Epithelial cell of proximal tubule (primary cell): ENCODE data around the gene ESPNL. TPM values are rescaled to one million over a fixed set of nuclear protein-coding genes. Genes with fewer than 3 reads are reported as not detected.

Experiments
- DNase-seq: peaks from one replicate; pipeline ENCODE4 v3.0.0-alpha.2; 2011; ENCODE audit warnings: low read depth
- H3K4me3 ChIP-seq: 2 replicates; pipeline ENCODE4 v1.5.1; 2011; ENCODE audit warnings: low read depth, mild to moderate bottlenecking, low read length
- total RNA-seq: library from RNA; depleted of rRNA; stranded (reverse); fragments of >200 nt; gene quantifications from 2 replicates; pipeline ENCODE4 v1.2.3, GENCODE V29; 2015
- TF ChIP-seq, protein P1 (sequence below): conservative IDR thresholded peaks from 2 replicates; pipeline ENCODE4 v1.5.1; 2012; ENCODE audit warnings: low read depth, mild to moderate bottlenecking, low read length

The ESPNL gene
- total RNA-seq, 1 donor from 2014 or later, result 2.7 TPM

DNA sequence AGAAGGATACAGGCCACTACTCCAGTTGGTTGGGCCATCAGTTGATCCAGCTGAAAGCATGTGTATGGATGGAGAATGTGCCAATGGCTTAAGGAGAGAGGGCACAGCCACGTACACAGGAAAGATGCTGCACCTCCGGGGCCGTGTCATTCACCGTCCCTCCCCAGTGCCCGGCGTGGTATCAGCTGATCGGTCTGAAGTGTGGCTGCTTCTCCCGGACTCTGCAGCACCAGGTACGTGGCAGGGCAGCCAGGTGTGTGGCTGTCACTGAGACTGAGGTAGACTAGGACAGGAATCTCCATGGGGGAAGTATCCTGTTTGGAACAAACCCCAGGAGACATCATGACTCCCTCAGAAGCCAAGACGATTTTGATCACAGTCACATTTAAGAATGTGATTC is 54.4 kb downstream of the ESPNL start:
- H3K4me3 ChIP-seq, result no peak overlapping the region
- no peak for DNase-seq
- TF ChIP-seq, protein P1, sequence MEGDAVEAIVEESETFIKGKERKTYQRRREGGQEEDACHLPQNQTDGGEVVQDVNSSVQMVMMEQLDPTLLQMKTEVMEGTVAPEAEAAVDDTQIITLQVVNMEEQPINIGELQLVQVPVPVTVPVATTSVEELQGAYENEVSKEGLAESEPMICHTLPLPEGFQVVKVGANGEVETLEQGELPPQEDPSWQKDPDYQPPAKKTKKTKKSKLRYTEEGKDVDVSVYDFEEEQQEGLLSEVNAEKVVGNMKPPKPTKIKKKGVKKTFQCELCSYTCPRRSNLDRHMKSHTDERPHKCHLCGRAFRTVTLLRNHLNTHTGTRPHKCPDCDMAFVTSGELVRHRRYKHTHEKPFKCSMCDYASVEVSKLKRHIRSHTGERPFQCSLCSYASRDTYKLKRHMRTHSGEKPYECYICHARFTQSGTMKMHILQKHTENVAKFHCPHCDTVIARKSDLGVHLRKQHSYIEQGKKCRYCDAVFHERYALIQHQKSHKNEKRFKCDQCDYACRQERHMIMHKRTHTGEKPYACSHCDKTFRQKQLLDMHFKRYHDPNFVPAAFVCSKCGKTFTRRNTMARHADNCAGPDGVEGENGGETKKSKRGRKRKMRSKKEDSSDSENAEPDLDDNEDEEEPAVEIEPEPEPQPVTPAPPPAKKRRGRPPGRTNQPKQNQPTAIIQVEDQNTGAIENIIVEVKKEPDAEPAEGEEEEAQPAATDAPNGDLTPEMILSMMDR, result no peak

DNA sequence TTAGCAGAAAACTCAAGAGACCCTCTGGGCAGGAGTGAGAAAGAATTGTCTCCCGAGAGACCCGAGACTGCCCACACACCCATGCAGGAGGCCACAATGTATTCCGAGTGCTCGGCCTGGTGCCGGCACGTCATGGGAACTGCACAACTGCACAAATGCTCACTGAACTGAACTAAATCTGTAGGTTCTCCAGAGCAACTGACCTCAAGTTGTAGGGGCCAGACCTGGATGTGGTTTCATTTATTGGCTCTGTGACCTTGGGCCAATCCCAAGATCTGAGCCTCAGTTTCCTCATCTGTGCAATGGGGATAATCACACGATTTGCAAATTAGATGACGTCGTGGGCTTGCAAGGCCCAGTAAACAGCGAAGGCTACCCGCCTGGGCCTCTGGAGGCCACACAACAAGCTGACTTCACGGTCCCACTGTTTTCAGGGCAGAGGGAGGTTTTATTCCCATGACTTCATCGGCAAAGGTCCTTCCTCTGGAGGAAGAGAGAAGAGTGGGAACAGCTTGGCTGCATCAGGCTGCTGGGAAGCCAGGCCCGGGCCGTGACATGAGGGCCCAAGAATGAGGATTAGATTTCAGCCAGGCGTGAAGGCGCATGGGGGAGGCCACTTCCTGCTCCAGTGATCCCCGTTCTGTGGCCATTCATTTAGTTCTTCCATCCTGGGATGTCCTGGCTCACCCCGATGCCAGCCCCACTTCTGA is 55.1 kb downstream of the ESPNL start:
- DNase-seq, result peak; percentile 97
- H3K4me3 ChIP-seq, result no peak overlapping the region
- TF ChIP-seq, protein P1, result no peak

DNA sequence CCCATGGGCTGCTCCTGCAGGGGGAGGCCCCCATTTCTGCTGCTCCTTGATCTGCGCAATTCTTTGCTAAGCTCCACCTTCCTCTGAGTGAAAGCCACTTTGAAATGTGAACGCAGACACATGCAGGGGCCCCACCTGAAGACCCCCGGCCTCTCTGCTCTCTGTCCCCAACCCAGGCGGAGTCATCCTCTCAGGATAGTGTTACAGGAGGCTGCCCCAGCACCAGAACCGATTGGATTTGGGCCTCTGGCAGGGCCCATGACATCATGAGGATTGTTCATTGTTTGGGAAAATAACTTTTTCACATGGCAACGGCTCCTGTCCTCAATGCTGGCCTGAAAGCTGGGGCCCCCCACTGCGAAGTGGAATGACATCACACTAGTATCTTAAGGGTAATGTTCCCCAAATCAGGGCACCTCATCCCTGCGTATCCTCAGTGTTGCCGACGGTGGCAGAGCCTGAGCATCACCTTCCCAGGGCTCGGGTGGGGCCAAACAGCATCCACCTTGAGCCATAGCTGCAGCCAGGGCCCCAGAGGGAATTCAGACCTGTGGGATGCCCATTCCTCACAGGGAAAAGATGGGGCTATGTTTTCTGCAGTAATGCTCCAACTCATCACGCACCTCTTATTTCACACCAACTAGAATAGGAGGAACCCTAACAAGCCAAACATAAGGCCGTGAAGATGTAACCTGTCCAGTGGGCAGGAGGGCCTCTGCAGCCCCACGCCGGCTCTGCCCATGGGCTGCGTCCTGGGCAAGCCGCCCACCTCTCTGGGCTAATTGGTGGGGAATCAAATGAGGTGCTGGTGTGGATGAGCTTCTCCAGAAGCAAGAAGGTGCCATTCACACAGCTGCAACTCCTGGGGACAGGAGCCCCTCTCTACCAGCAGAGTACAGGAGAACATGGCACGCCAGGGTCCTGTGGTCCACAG is 55.9 kb downstream of the ESPNL start:
- no peak overlapping the region for H3K4me3 ChIP-seq
- TF ChIP-seq, protein P1, result no peak
- no peak for DNase-seq

DNA sequence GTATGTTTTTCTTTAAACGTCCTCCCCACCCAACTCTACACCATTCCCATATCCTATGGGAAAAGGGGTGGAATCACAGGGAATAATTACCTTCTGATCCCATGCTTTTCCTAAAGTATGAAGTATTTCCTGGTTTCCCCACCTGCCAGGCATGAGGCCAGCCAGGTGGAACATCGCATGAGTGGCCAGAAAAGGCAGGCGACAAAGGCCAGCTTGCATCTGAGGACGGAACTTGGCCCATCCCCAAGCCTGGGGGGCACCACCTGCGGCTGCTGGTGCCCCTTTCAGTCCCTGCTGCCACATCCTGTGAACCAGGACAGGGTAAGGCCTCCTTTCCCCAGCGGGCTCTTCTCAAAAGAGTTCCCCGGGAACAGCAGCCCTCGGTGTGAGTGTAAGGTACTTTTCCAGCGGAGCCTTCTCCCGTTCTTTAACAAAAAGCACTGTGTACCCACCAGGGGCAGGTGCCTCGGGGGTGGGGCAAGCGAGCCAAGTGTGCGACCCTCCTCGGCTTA is 57.4 kb downstream of the ESPNL start:
- H3K4me3 ChIP-seq, result no peak overlapping the region
- no peak for DNase-seq
- TF ChIP-seq, protein P1, result no peak

DNA sequence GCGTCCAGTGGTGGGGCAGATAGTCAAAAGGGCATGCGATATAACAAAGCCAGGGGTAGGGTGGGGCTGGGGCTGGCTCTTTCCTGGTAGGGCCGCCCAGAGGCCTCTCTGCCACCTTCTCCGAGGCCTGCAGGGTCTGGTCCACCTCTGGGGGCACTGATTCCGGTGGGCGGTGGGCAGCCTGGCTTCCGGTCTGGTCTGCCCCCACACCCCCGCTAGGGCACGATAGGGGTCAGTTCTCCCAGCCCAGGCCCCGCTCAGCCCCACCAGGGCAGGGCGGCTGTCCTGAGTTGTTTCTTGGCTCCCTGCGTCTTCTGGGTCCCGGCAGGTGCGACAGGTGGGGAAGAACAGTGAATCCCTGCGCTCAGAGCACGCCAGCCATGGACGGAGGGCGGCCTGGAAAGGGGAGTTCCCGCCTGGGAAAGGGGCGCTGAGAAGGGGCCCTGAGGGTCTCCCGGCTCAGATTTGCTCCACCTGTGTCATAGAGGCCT is 57.9 kb downstream of the ESPNL start:
- no peak for DNase-seq
- TF ChIP-seq, protein P1, result no peak
- no peak overlapping the region for H3K4me3 ChIP-seq

DNA sequence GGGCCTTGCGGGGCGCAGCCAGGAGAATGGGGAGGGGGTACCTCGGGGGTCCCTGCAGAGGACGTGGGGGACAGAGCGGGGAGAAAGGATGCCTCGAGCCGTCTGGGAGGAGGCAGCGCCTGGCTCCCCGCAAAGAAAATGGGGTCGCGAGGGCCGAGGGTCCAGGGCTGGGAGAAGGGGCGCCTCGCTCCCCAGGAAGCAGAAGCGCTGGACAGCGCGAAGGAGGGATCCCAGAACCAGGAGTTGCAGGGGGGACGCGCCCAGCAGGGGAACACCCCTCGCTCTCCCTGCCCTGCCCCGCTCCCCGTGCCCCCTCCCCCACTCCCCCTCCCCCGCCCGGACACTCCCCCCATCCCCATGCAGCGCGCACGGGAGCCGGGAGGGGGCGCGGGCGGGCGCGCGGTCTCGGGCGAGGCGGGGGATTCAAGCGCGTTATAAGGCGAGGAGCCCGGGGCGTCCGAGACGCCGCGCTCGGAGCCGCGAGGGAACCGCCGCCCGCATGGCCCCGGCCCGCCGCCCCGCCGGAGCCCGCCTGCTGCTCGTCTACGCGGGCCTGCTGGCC is 58.5 kb downstream of the ESPNL start, which contains the start of gene ERFE:
TSS of gene ERFE (plus strand) at position 462 of the 562 bp plus-strand sequence. CDS start at position 500, 38 bp downstream.
- peak within 1 kb of the TSS; percentile 62 for H3K4me3 ChIP-seq
- TF ChIP-seq, protein P1, result peak; percentile 38
- DNase-seq, result no peak
